GM20000 (cell line): ENCODE results near the gene IQCH.

Source experiments
- DNase-seq: peaks from one replicate; pipeline ENCODE4 v3.0.0; 2012; ENCODE audit warnings: low spot score
- CTCF ChIP-seq: IDR thresholded peaks from 2 replicates; pipeline ENCODE4 v1.5.1; 2012; ENCODE audit warnings: mild to moderate bottlenecking, control low read depth; ENCODE audit errors: extremely low read depth, missing control alignments

The IQCH gene

GRCh38 chr15:67465196-67465952, 210.8 kb downstream of the IQCH start:
- no peak for DNase-seq
- no peak for TF ChIP-seq CTCF

GRCh38 chr15:67468416-67468815, 213.8 kb downstream of the IQCH start:
- TF ChIP-seq CTCF, result no peak
- no peak for DNase-seq

- TF ChIP-seq CTCF, result no peak
These were observed 215.1 kb downstream of the IQCH start for GRCh38 chr15:67469680-67470079.

GRCh38 chr15:67472957-67473356, 218.4 kb downstream of the IQCH start:
- no peak for TF ChIP-seq CTCF
- DNase-seq, result no peak

More at GRCh38 chr15:67469680-67470079, 215.1 kb downstream of the IQCH start:
- no peak for DNase-seq

GRCh38 chr15:67474405-67475110, 220.0 kb downstream of the IQCH start:
- TF ChIP-seq CTCF, result no peak
- DNase-seq, result no peak

- no peak for DNase-seq
- no peak for TF ChIP-seq CTCF
These were observed 225.4 kb downstream of the IQCH start for GRCh38 chr15:67479781-67480505.

GRCh38 chr15:67480741-67481140, 226.2 kb downstream of the IQCH start:
- no peak for DNase-seq

More at GRCh38 chr15:67480741-67481140, 226.2 kb downstream of the IQCH start:
- no peak for TF ChIP-seq CTCF
